ENCODE measurements around the gene TUNAR. TPM values are rescaled to one million over a fixed set of nuclear protein-coding genes. Genes with fewer than 3 reads are reported as not detected.

Gene TUNAR
- polyA plus RNA-seq, 1 donor from 2014 or later: 33.2 TPM

- Histone ChIP-seq H3K36me3 (ENCODE audit: insufficient read depth, low read length) (no peaks in the 10 kb centered on the region), H3K79me2 (replicated peaks; ENCODE audit: insufficient read depth, low read length) (no peaks in the 10 kb centered on the region), H4K20me1 (ENCODE audit: insufficient read depth) (no peaks in the 10 kb centered on the region), H3K9me2 (ENCODE audit: insufficient read depth, low read length) (no peaks in the 10 kb centered on the region), H3K4me2 (ENCODE audit: low read length) (no peak overlapping the region), H3K27ac (ENCODE audit: low read length) (no peak overlapping the region), H3K27me3 (ENCODE audit: insufficient read depth, low read depth, low read length) (no peaks in the 10 kb centered on the region), H3K9ac (ENCODE audit: low read length) (no peak overlapping the region), H2AFZ (ENCODE audit: low read depth, low read length) (no peak overlapping the region), H3K9me3 (ENCODE audit: low read length) (no peaks in the 10 kb centered on the region), H3F3A (ENCODE audit: insufficient read depth, low read length, poor library complexity, severe bottlenecking) (no peaks in the 10 kb centered on the region), H3K4me3 (ENCODE audit: low read length) (no peak overlapping the region)
- TF ChIP-seq CTCF (IDR thresholded peaks at IDR 0.05; ENCODE audit: poor library complexity, severe bottlenecking): no peak
- TF ChIP-seq TAF1 (IDR thresholded peaks at IDR 0.05; ENCODE audit: low read depth): no peak
- no peak for TF ChIP-seq MXI1 (conservative IDR thresholded peaks at IDR 0.05; ENCODE audit: poor library complexity, severe bottlenecking)
- TF ChIP-seq SMC3 (conservative IDR thresholded peaks at IDR 0.05; ENCODE audit: poor library complexity): no peak
- no peak for TF ChIP-seq REST (IDR thresholded peaks at IDR 0.05; ENCODE audit: borderline replicate concordance)
- TF ChIP-seq EP300 (conservative IDR thresholded peaks at IDR 0.05; ENCODE audit: poor library complexity, severe bottlenecking): no peak
- TF ChIP-seq POLR2AphosphoS5 (IDR thresholded peaks at IDR 0.05): no peak
- no peak for TF ChIP-seq EZH2 (IDR thresholded peaks at IDR 0.05; ENCODE audit: borderline replicate concordance, insufficient read depth, low read length, poor library complexity, severe bottlenecking)
- TF ChIP-seq RAD21 (conservative IDR thresholded peaks at IDR 0.05): no peak
Measured at GRCh38 chr14:95891742-95892141, 15.1 kb downstream of the TUNAR start.

GRCh38 chr14:95892142-95892541, 15.5 kb downstream of the TUNAR start:
- TF ChIP-seq RAD21 (conservative IDR thresholded peaks at IDR 0.05) (no peak), SMC3 (conservative IDR thresholded peaks at IDR 0.05; ENCODE audit: poor library complexity) (no peak), EP300 (conservative IDR thresholded peaks at IDR 0.05; ENCODE audit: poor library complexity, severe bottlenecking) (no peak), POLR2AphosphoS5 (IDR thresholded peaks at IDR 0.05) (no peak), MXI1 (conservative IDR thresholded peaks at IDR 0.05; ENCODE audit: poor library complexity, severe bottlenecking) (no peak), EZH2 (IDR thresholded peaks at IDR 0.05; ENCODE audit: borderline replicate concordance, insufficient read depth, low read length, poor library complexity, severe bottlenecking) (no peak), TAF1 (IDR thresholded peaks at IDR 0.05; ENCODE audit: low read depth) (no peak), CTCF (IDR thresholded peaks at IDR 0.05; ENCODE audit: poor library complexity, severe bottlenecking) (no peak), REST (IDR thresholded peaks at IDR 0.05; ENCODE audit: borderline replicate concordance) (no peak)

More at GRCh38 chr14:95892142-95892541, 15.5 kb downstream of the TUNAR start:
- H3K27ac ChIP-seq (ENCODE audit: low read length): no peak overlapping the region
- H3F3A ChIP-seq (ENCODE audit: insufficient read depth, low read length, poor library complexity, severe bottlenecking): no peaks in the 10 kb centered on the region
- H3K9me2 ChIP-seq (ENCODE audit: insufficient read depth, low read length): no peaks in the 10 kb centered on the region
- H3K9me3 ChIP-seq (ENCODE audit: low read length): no peaks in the 10 kb centered on the region
- H3K4me3 ChIP-seq (ENCODE audit: low read length): no peak overlapping the region
- no peaks in the 10 kb centered on the region for H3K36me3 ChIP-seq (ENCODE audit: insufficient read depth, low read length)
- no peaks in the 10 kb centered on the region for H3K27me3 ChIP-seq (ENCODE audit: insufficient read depth, low read depth, low read length)
- no peak overlapping the region for H2AFZ ChIP-seq (ENCODE audit: low read depth, low read length)
- no peaks in the 10 kb centered on the region for H3K79me2 ChIP-seq (replicated peaks; ENCODE audit: insufficient read depth, low read length)
- no peak overlapping the region for H3K4me2 ChIP-seq (ENCODE audit: low read length)
- no peak overlapping the region for H3K9ac ChIP-seq (ENCODE audit: low read length)
- no peaks in the 10 kb centered on the region for H4K20me1 ChIP-seq (ENCODE audit: insufficient read depth)
